Cardiac muscle cell (in vitro differentiated cells and primary cell): ENCODE results near the gene FAM171A2. TPM values are rescaled to one million over a fixed set of nuclear protein-coding genes. Genes with fewer than 3 reads are reported as not detected.
"Not testable (repeated sequence)": the region's sequence is repeated elsewhere in the genome, so short reads cannot be mapped to it uniquely, and the experiment has no call there.

Source experiments
- DNase-seq, 2 donors: peaks; one replicate each; pipeline versions ENCODE4 v3.0.0 to v3.0.0-alpha.2; 2010 to 2017; ENCODE audit warnings: low read depth in 1 of 2, low spot score in 1 of 2
- H3K27ac ChIP-seq: fragments of 200-600 bp; sonication (generic); 2 replicates; pipeline ENCODE4 v1.5.1; 2016
- H3K27me3 ChIP-seq: fragments of 200-600 bp; sonication (generic); 2 replicates; pipeline ENCODE4 v1.6.0; 2016; ENCODE audit warnings: control low read depth
- H3K36me3 ChIP-seq: fragments of 200-600 bp; sonication (generic); 2 replicates; pipeline ENCODE4 v1.5.1; 2016; ENCODE audit warnings: control low read depth
- H3K4me1 ChIP-seq: fragments of 200-600 bp; sonication (generic); 2 replicates; pipeline ENCODE4 v1.8.1; 2017; ENCODE audit warnings: low read depth, mild to moderate bottlenecking, mixed run types
- H3K4me3 ChIP-seq: fragments of 200-600 bp; sonication (generic); 2 replicates; pipeline ENCODE4 v1.5.1; 2016; ENCODE audit warnings: mild to moderate bottlenecking
- H3K9me3 ChIP-seq: fragments of 200-600 bp; sonication (generic); 2 replicates; pipeline ENCODE4 v1.5.1; 2017; ENCODE audit warnings: low read depth, mild to moderate bottlenecking, control low read depth
- polyA plus RNA-seq: library from polyadenylated mRNA; unstranded; fragments of >200 nt; fragmentation: Nextera tagmentation; extraction: Ambion mirVana; gene quantifications from 2 replicates; pipeline ENCODE4 v1.2.1, GENCODE V29; 2016
- total RNA-seq: library from RNA; depleted of rRNA; stranded (reverse); fragments of >200 nt; gene quantifications from 2 replicates; pipeline ENCODE4 v1.2.3, GENCODE V29; 2016
- TF ChIP-seq, protein P1 (sequence below): IDR thresholded peaks from 2 replicates; pipeline ENCODE4 v1.5.1; 2012; ENCODE audit warnings: low read depth, mild to moderate bottlenecking, low read length

FAM171A2 gene
- total and polyA plus RNA-seq, 2 experiments from 2014 or later = 38.6 to 49.5 TPM

DNA sequence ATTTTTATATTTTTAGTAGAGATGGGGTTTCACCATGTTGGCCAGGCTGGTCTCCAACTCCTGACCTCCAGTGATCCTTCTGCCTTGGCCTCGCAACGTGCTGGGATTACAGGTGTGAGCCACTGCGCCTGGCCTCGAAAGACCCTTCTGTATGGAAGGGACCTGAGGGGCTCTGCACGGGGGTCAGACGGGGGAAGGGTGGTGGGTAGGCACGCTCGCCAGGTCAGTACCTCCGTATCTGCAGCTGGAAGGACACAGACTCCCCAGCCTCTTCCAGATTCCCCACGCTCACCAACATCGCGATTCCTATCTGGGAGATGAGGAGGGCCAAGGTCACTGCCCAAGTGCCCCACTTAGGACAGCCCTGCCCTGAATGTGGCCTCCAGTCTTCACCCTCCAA is 13.1 kb upstream of the FAM171A2 start:
- TF ChIP-seq, protein P1, sequence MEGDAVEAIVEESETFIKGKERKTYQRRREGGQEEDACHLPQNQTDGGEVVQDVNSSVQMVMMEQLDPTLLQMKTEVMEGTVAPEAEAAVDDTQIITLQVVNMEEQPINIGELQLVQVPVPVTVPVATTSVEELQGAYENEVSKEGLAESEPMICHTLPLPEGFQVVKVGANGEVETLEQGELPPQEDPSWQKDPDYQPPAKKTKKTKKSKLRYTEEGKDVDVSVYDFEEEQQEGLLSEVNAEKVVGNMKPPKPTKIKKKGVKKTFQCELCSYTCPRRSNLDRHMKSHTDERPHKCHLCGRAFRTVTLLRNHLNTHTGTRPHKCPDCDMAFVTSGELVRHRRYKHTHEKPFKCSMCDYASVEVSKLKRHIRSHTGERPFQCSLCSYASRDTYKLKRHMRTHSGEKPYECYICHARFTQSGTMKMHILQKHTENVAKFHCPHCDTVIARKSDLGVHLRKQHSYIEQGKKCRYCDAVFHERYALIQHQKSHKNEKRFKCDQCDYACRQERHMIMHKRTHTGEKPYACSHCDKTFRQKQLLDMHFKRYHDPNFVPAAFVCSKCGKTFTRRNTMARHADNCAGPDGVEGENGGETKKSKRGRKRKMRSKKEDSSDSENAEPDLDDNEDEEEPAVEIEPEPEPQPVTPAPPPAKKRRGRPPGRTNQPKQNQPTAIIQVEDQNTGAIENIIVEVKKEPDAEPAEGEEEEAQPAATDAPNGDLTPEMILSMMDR = no peak
- no peaks in the 10 kb centered on the region for H3K27me3 ChIP-seq
- H3K4me1 ChIP-seq = no peaks in the 10 kb centered on the region
- no peak for DNase-seq
- H3K4me3 ChIP-seq = no peak overlapping the region
- no peaks in the 10 kb centered on the region for H3K36me3 ChIP-seq
- no peaks in the 10 kb centered on the region for H3K9me3 ChIP-seq
- no peak overlapping the region for H3K27ac ChIP-seq

DNA sequence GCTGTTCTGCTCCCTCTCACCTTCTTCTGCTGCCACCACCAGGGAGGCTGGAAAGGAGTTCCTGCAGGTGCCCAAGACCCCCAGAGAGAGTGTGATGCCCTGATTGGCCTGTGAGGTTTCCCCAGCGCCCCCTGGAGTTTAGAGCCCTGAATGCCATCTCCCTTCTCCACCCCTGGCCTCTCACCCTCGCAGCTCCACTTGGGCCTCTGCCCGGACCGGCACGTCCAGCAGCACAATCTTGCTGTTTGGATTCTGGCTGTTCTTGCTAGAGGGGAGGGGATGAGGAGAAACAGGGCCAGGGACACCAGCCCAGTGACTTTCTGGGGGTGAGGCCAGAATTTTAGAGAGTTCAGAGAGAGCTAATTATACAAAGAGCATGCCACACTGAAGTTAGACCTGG is 12.5 kb upstream of the FAM171A2 start:
- TF ChIP-seq, protein P1 = peak; percentile 60
- Histone ChIP-seq H3K27ac (no peak overlapping the region), H3K4me3 (no peak overlapping the region), H3K36me3 (no peaks in the 10 kb centered on the region), H3K27me3 (no peaks in the 10 kb centered on the region), H3K4me1 (no peaks in the 10 kb centered on the region), H3K9me3 (no peaks in the 10 kb centered on the region)
- peak in 1 of 2 donors; percentile 65 for DNase-seq

DNA sequence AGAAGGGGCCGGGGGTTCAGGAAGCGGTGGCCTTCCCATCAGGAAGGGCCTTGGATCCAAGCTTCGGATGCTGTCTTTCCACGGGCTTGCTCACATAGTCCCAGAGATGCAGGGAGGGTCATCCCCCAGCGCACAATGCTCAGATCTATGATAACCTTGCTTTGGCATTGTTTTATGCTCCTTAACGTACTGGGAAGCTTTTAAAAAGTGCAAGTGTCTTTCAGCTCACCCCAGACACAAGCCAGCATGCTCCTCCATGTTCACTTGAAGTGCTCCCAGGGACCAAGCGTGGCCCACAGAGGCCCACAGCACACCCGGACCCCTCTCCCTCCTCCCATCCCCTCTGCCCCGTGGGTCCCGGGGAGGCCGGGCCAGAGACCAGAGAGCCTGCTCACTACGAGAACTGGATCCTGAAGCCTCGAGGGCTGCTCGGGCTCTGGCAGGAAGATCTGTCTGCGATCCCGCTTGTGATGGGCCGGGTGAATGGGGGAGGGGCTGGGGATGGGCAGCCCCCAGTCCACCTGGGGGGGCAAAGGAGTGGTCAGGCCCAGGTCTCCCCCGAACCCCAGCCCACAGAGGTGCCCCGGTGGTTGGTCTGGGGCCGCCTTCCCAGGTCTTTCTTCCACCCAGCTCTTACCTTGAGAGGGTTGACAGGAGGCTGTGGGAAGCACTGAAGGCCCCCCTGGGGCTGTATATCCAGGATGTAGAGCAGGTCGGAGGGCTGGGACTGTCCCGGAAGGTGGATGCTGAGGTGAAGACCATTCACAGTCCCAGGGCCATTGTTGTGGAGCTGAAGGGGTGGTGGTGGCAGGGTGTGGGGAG is 11.8 kb upstream of the FAM171A2 start:
- TF ChIP-seq, protein P1 = no peak
- no peak for DNase-seq
- H3K27ac ChIP-seq = no peak overlapping the region
- H3K4me1 ChIP-seq = no peaks in the 10 kb centered on the region
- no peaks in the 10 kb centered on the region for H3K27me3 ChIP-seq
- no peak overlapping the region for H3K4me3 ChIP-seq
- no peaks in the 10 kb centered on the region for H3K36me3 ChIP-seq
- no peaks in the 10 kb centered on the region for H3K9me3 ChIP-seq

DNA sequence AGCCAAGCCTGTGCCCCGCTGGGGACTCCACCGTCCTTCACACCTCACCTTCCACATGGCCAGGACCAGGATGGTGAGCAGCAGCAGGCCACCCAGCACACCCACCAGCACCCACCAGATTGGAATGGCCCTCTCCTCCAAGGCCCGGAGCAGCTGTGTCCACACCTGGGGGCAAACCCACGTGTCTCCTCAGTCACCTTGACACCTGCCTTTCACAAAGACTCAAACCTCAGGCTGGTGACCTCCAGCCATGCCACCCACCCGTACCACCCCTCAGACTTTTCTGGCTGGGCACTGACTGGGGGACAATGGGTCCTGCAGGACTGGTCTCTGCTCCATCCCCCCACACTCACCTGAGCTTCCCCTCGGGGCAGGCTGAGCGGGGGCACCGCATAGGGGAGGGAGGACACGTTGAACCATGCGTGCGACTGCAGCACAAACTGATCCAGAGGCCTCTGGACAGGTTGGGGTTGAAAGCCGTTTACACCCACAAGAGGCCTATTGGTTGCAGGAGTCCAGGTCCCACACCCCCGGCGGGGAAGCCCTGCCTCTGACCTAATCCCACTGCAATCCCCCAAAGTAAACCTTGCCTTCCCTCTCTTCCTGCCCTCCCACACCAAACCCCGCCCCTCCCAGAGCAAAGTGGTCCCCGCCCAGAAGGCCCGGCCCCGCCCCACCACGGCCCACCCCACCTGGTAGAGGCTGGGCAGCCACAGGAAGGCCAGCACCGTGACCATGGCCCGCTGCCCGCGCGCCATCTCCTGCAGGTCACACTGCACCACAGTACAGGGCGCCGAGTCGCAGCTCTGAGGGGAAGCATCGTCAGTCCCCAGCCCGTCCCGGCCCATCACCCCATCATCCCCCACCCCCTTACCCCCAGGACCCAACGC is 10.9 kb upstream of the FAM171A2 start:
- Histone ChIP-seq H3K9me3 (no peaks in the 10 kb centered on the region), H3K27me3 (no peaks in the 10 kb centered on the region), H3K4me3 (no peak overlapping the region), H3K27ac (no peak overlapping the region), H3K4me1 (no peaks in the 10 kb centered on the region), H3K36me3 (no peaks in the 10 kb centered on the region)
- TF ChIP-seq, protein P1 = no peak
- DNase-seq = no peak

DNA sequence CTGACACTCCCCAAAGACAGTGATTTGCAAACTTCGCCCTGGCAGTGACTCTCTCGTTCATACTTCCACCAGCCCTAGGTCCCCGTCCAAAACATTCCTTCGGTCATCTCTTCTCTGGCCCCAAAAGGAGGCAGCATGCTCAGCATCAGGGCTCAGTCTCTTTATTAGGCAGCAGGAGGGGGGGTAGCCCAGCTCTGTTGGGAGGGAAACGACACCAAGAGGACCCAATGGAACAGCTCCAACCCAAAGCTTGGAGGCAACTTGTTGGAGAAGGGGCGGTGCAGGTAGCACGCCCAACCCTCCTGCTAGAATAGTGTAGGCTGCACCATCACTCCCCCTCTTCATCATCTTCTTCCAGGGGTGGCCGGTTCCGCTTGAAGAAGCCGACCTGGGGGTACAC is 8.4 kb upstream of the FAM171A2 start:
- no peaks in the 10 kb centered on the region for H3K4me1 ChIP-seq
- TF ChIP-seq, protein P1 = no peak
- no peaks in the 10 kb centered on the region for H3K36me3 ChIP-seq
- no peak overlapping the region for H3K4me3 ChIP-seq
- no peak overlapping the region for H3K27ac ChIP-seq
- H3K27me3 ChIP-seq = peaks cover 2% of the 10 kb centered on the region
- DNase-seq = no peak
- no peaks in the 10 kb centered on the region for H3K9me3 ChIP-seq

DNA sequence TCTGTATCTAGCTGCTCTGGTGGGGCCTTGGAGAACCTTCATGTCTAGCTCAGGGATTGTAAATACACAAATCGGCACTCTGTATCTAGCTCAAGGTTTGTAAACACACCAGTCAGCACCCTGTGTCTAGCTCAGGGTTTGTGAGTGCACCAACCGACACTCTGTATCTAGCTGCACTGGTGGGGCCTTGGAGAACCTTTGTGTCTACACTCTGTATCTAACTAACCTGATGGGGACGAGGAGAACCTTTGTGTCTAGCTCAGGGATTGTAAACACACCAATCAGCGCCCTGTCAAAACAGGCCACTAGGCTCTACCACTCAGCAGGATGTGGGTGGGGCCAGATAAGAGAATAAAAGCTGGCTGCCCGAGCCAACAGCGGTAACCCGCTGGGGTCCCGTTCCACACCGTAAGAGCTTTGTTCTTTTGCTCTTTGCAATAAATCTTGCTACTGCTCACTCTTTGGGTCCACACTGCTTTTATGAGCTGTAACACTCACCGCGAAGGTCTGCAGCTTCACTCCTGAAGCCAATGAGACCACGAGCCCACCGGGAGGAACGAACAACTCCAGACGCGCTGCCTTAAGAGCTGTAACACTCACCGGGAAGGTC is 5.9 kb upstream of the FAM171A2 start:
- not testable (repeated sequence) for H3K4me1 ChIP-seq, H3K4me3 ChIP-seq, H3K27ac ChIP-seq, H3K9me3 ChIP-seq, H3K36me3 ChIP-seq, DNase-seq
- peaks cover 21% of the 10 kb centered on the region for H3K27me3 ChIP-seq

DNA sequence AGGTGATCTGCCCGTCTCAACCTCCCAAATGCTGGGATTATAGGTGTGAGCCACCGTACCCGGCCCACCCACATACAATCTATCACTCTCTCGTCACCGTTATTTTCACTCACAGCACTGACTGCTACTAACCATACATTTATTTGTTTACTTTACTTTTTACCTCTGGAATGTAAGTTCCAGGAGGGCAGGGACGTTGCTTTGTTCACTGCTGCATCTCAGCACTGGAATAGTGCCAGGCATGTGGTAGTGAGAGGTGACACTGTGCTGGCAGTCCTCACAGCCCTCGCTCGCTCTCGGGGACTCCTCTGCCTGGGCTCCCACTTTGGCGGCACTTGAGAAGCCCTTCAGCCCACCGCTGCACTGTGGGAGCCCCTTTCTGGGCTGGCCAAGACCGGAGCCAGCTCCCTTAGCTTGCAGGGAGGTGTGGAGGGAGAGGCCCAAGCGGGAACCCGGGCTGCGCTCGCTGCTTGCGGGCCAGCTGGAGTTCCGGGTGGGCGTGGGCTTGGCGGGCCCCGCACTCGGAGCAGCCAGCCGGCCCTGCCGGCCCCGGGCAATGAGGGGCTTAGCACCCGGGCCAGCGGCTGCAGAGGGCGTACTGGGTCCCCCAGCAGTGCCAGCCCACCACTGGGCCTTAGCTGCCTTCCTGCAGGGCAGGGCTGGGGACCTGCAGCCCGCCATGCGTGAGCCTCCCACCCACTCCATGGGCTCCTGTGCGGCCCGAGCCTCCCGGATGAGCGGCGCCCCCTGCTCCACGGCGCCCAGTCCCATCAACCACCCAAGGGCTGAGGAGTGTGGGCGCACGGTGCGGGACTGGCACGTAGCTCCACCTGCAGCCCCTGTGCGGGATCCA is 5.0 kb upstream of the FAM171A2 start:
- peaks cover 21% of the 10 kb centered on the region for H3K27me3 ChIP-seq
- DNase-seq, H3K36me3 ChIP-seq, H3K4me1 ChIP-seq, H3K27ac ChIP-seq, H3K9me3 ChIP-seq, H3K4me3 ChIP-seq: not testable (repeated sequence)
